Stimulated activated CD4-positive, alpha-beta T cell treated with anti-CD3 and anti-CD28 coated beads, TNF-alpha, amount 100 ng/mL, for 4 hours (primary cell): ENCODE results near the gene DPYSL3.

Source experiments
- DNase-seq, 3 experiments: peaks; one replicate each; pipeline ENCODE4 v3.0.0-alpha.2; 2020; ENCODE audit warnings: low read depth in 3 of 3

Gene DPYSL3

DNA sequence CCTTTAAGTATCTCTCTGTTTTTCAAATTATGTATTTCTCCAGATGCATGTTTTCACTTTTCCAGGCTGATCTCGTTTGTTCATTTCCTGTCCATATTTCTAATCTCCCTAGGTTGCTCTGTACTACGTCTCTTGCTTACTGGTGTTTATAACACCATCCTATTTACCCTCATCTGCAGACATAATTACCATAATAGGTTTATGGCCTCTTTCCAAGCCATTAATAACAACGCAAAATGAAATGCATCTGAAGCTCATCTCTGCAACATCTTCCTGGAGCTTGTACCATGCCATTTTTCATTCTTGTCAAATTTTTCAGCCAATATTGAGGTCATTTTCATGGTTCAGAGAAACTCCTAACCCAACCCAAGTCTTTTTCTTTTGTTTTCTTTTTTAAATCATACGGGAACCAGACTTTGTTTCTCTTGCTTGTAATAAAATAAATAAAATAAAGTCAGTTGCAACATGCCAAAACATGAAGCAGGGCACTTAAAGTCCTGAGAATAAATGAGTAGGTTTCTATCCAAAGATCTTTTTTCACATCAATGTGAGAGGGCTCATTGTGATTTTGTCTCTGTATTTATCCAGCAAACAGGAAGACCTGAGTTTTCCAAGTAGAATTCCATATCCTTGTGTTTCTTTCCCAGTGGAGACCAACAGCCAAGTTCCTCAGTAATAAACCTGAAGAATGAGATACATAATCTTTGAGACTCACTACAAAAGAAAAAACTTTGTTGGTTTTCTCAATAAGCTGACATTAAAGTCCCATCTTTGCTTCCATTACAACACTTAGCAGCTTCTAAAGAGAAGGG is 37.0 kb downstream of the DPYSL3 start:
- no peak for DNase-seq

DNA sequence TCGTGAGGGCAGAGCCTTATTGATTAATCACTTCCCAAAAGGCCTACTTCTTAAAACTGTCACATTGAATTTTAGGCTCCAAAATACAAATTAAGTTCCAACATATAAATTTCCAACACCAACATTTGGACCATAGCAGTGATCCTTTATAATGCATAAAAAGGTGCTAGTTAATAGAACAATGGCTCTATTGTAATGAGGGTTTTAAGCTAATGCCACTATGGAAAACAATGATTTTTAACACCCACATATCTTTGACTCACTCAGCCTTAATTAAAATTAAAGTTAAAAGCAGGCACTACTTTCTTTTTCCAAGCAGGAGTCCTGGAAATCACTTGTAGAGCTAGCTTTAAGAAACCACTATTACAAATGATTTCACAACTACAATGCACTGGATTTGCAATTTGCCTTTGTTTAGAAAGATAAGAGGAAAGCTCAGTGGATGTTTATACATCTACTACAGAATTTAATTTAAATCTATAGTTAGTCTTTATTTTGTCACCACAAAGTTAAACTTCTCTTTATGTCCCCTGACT is 41.8 kb downstream of the DPYSL3 start:
- no peak for DNase-seq

DNA sequence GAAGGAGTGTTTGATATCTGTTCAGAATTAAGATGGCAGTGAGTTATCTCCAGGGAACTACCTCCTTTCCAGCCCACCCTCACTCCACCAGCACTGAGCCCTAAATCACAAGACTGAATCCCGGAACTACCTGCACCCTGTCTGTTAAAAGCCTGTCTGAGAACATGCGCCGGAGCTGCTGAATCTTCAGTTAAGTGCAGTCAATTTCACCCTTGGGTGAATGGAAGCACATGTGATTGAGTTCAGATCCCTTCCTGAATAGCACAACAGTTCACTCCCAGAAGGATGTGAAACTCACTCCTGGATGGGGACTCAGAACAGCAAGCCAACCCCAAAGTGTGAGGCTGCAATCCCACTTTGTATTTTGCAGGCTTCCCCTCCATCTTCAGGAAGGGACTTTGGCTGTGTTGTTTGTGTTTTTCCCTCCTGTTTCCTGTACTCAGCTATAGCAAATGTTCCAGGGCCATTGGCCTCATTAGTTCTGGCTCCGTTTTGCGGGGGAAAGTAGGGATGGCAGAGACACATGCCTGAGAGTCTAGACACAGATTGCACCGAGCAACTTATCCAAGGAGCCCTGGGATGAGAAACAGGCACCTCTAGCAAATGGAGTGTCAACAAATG is 43.4 kb downstream of the DPYSL3 start:
- DNase-seq = no peak

DNA sequence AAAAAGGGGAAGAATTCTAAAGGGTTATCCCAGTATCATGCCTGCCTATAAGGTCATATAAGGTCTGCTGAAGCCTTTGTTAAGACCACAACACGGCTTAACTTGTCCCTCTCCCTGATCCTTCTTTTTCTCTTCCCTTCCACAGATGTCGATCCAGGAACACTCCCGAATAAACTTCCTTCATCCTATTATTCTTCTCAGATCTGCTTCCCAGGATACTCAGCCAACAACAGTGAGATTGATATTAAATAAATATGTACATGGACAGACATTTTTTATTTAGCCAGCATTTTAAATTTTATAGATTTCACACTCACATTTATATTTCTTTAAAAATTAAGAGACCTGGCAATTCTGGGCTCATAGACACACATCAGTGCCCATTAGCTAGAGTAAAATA is 44.1 kb downstream of the DPYSL3 start:
- no peak for DNase-seq

DNA sequence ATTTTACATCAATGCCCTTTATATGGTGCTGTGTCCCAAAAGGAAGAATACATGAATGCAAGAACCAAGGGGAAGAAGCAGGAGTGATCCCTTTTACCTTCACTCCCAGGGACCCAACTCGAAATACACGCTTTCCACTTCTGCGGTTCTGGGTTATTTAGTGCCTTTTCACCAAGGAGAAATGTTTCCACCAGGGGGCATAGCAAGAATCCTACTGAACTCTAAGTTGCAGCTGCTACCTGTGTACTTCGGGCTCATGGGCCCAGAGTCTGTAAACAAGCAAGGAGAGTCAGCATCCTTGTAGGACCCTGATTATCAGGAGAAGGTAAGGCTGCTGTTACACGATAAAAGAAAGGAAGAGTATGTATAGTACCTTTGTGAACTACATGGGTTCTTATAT is 45.7 kb downstream of the DPYSL3 start:
- no peak for DNase-seq

DNA sequence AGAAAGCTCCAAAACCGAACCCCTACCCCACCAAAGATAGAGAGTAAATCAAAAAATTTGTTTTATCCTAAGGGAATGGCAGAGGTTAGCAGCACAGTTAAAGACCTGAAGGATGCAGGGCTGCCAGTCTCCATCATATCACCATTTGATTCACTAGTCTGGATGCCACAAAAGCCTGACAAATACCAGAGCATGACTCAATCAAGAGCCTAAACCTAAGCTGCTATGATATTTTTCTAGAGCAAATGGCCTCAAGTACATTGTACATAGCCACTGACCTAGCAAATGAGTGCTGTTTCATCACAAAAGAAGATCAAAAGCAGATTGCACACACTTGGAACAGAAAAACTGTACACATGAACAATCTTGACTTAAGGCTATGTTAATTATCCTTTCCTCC is 48.0 kb downstream of the DPYSL3 start:
- DNase-seq = no peak

DNA sequence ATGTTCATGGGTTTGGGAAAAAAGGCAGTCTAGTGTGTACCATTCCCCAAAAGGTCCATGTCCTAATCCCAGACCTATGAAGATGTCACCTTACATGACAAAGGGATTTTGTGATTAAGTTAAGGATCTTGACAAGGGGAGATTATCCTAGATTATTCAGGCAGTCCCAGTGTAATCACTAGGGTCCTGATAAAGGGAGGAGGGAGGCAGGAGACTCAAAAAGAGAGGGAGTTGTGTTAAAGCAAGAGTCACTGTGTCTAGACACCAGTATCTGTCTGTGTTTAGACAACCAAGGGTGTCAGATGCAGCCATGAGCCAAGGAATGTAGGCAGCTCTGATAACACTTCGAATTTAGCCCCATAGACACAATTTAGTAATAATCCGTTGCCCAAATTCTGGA is 49.5 kb downstream of the DPYSL3 start:
- no peak for DNase-seq

DNA sequence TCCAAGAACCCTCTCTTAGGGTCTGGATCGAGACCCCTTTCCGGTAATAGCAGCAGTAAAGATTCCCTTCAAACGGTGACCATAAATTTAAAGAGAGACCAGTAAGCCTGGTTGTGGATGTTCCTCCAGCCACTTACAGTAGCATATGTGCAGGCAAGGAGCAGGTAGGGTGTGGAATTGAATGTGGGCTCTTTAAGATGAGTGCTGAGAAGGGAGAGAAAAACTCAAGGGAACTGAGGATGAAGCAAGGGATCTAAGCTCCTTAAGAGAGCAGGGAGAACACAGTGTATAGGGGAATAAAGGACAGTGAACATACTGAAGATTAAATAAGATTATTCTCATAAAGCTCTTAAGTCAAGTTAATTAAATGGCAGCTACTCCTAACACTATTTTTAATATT is 51.3 kb downstream of the DPYSL3 start:
- DNase-seq = no peak

DNA sequence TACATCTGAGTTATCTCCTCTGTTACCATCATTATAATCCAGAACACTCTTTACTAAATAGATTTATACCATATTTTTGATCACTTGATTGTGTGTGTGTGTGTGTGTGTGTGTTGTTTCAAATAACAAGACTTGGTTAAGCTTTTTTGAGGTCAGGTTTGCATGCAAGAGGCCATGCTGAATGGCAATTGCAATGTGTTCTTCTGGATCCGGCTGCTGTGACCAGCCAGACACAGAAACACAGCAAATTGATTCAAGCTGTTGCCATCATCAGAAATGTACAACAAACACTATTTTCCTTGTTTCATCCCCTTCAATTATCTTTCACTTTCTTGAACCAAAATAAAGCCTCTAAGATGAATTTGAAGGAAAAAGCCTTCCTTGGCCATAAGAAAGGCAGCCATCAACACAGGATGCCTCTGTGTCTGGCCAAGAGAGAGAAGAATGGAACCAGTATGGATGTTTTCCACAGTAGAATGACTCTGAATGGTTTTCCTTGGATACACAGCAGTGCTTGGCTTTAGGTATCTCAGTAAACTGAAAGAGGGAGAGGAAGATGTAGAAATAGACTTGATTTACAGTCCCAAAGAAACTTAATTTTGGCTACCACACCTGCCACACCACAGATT is 53.9 kb downstream of the DPYSL3 start:
- DNase-seq = no peak

DNA sequence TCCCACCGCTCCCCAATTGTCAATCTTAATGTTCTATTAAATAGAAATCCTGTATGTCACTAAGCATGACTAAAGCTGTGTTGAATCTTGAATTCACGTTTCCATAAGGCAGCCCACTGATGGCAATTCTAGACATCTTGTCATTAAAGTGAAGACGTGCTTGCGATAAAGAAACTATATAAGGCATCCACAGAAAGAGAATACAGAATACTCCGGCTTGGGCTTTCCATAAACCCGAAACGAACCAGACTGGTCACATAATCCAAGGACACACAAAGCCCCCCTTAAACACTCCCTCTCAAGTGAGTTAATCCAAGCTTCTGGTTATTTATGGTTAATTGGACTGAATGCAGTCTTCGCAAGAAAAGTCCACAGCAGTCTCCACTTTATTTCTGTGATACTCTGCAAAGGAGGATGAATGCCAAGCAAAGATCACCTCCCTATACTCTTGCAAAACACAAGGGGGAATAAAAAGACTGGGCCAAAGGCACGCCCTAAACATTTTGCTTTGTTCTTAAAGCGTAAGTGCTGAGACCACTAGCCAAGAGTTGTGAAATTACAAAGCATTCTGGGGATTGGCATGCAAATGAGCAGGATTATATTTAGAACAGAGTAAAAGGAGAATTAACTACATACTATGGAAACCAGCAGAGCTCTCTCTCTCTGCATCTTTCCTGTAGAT is 54.7 kb downstream of the DPYSL3 start:
- DNase-seq = no peak

DNA sequence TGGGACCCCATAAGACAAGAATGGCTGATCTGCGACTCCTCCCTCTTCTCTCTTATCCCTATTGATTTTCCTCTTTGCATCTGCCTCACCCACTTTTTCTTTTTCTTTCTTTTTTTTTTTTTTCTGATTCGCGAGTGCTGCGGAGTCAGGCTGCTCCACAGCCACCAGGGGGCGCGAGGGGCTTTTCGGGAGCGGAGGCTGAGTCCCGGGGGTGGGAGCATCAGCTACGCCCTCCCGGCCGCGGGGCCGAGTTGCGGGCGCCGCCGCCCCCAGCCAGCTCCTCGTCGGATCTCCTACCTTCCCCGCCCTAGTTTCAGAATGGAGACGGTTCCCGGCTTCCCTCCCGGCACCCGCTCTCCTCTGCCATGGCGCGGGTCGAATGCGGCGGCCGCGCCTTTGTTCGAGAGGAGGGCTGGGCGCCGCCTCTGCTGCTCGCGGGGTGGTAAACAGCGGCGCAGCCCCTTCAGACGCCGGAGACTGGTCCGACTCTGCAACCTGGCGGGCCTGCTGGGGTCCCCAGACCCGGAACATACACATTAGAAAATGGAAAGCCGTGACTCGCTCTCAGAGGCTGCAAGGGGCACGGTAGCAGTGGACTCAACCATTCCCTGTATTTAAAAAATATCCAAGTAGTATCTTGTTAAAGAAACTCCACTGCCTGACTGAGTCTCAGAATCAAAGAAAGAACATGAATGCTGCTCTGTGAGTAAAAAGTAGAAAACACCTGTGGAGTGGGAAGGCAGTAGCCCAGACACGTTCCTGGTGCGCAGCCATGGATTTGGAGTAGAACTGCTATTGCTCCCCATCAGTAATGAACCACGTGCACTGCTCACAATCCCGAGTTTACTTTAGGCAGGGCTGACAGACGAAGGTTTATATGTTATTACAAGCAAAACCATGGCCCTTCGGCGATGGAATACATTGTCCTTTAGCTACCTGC is 55.7 kb downstream of the DPYSL3 start:
- peak; percentile 36 to 49 (median 43) for DNase-seq

DNA sequence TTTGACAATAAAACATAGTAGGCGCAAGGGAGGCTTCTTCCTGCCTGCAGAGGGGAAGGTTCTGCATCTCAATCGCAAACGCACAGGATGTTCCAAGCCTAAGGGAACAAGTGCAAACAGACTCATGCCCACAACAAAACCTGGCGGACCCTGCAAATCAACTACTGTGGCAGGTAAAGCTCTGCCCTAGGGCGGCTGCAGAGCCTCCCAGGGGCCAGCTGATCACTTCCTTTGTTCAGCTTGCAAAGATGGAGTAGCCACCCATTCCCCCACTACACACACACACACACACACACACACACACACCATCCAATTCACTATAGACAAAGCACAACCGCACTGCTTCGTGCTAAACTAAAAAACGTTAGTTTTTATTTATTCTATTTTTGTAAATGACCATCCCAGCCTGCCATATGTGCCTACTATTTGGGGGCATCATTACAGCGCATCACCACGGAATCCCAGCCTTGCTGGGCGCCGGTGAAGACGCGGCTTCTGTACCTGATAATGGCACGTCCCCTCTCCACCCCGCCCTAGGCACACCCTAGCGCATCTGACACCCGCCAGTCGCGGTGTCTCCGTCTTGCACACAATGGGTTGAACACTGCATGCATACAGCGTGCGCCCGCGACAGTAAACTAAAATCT is 57.6 kb downstream of the DPYSL3 start:
- no peak for DNase-seq

DNA sequence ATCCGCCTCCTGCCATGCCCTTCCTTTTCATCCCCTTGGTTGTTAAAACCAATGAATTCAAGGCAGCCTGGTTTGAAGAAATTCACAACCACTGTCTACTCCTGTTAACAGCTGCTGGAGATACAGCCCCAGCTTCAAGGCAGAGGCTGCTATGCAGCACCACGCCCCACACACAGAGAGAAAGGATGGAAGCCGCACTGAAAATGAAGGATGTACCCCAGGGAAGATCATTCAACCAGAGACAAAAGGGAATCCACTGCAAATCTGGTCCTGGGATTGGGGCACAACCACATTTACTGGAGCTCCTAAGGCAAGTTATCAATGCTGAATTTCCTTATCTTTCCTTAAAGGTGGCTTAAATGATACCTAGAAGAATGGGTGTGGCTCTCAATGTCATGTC is 58.7 kb downstream of the DPYSL3 start:
- DNase-seq = no peak

DNA sequence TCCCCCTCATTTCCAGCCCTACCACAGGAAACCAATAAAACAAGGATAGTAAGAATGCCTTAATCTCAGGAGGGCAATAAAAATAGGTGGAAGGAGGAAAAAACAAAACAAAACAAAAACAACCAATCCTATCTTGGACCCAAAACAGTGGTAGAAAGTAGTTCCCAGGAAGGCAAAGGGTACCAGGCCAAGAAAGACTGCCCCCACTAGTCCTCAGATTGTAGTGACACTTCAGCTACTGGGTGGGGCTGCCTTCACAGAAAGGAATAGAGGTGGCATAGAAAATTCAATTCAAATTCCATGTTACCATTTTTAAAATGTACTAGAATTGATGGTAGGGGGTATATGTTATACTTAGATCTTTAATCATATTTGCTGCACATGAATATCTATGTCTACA is 59.3 kb downstream of the DPYSL3 start:
- no peak for DNase-seq

DNA sequence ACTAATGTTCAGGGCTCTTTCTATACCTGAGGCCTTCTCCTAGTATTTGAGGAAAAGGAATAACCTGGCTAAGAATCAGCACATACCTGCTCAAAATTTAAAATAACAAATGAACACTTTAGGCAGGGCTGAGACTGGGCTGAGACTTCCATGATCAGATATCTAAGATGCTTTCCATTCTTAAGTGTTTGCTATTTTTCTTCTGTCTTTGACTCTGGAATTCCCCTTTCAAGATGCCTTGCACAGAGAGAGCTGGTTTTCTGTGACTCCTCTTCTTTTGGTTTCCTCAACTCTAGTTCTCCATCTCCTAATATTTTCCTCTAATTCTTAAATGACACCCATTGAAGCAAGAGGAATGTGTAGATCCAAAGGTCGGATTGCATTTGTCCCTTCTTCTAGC is 61.1 kb downstream of the DPYSL3 start:
- no peak for DNase-seq

DNA sequence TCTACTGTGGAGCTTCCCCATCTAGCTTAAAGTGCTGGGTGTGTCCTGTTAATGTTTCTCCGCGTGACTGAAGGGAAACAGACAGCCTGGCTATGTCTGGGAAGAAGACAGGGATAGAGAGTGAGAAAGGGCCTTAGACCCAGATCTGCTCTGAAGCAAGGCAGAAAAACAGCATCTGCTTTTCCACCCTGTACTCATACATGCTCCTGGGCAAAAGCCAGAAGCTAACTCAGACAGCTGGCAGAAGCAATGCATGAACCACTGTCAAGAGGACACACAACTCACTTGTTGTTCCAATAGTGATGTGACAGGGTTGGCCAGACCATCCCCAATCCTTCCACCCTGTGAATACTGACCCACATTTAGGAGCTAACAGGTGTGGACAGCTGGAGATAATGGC is 63.3 kb downstream of the DPYSL3 start:
- no peak for DNase-seq

DNA sequence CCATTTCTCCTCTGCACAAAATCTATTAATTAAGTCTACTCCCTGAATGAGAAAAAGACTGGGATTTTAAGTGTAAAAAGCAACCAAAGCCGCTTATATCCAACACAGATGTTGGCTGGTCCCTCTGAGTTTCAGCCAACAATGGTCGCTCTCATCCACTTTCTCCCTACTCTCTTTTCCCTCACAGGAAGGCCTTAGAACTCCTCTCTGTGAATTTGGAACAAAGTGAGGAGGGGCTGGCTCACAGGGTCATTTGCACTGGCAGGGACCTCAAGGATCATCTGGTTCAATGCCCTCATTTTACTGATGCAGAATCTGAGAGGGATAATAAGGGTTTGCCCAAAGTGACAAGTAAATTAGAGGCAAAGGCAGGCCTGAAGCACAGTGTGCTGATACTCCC is 64.0 kb downstream of the DPYSL3 start:
- no peak for DNase-seq

DNA sequence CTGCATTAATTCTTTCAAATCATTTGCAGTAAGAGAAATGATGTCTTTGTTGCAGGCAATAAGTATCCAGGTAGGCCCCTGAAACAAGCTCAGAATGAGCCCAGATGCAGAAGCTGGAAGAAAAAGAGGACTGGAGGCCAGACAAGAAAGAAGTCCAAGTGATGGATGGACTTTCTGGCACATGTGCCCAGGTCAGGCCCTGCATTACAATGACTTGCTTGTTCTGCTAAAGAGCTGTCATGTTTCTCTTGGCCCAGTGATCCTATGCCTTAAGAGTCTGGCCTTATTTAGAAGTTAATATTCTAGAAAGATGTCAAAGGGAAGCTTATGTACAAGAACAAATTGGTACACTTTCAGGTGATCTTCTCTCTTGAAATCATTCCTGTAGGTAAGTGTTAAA is 64.8 kb downstream of the DPYSL3 start:
- no peak for DNase-seq

DNA sequence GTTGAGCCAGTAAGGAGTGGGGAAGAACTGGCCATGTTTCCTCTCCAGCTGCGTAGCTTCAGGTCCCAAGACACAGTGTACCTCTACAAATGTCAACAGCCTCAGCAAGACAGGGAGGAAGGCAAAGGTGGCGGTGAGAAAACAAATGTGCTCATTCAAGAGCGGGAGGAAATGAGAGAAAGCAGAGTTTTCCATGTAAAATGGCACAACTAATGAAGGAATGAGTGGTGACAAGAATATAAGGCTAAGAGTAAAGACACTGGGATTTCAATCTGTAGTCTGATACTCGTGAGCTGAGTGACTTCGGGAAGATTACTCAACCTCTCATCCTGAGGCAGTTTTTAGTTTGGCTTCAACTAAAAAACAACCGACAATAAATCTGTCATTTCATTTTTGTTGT is 67.6 kb downstream of the DPYSL3 start:
- no peak for DNase-seq

DNA sequence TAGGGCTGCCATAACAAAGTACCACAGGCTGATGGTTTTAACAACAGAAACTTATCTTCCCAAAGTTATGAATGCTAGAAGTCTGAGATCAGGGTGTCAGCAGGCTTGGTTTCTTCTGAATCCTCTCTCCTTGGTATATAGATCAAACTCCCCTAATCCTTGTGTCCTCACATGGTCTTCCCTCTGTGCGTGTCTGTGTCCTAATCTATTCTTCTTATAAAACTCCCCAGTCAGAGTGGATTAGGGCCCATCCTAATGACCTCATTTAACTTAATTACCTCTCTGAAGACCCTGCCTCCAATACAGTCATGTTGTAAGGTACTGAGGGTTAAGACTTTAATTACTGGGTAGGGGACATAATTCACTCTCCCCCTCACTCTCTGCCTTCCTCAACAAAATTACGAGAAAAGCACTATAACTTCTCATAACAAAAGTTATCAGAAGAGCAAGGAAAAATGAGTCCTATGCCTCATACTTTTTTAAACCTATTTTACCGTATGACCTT is 68.6 kb downstream of the DPYSL3 start:
- DNase-seq = no peak

DNA sequence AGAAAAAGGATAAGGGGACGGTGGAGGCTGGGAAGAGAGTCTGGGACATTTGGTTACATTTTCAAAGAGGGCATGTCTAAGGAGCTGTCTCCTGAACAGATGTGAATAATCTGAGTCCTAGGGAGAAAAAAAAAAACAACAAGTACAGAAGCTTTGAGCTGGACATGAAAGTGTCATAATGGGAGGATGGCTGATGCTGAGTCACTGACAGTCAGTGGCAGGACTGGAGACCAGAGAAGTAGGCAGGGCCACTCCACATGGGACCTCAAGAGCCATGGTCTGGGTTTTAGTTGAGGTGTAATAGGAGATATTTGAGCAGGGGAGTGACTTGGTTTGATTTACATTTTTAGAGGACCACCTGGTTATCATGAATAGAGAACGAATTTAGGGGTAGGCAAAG is 70.6 kb downstream of the DPYSL3 start:
- DNase-seq = no peak
